B cell (primary cell): Measurements from ENCODE around the gene GBP7.

Experiments used
- CTCF ChIP-seq: fragments of 200-600 bp; IDR thresholded peaks from one replicate; pipeline ENCODE4 v1.8.0; 2022; ENCODE audit warnings: antibody characterized with exemption, mild to moderate bottlenecking
- EZH2 ChIP-seq: IDR thresholded peaks from 2 replicates; pipeline ENCODE4 v1.6.1; 2012; ENCODE audit warnings: borderline replicate concordance, low read depth, mild to moderate bottlenecking, moderate library complexity, low read length; ENCODE audit not compliant: insufficient read depth, poor library complexity, severe bottlenecking

DNA sequence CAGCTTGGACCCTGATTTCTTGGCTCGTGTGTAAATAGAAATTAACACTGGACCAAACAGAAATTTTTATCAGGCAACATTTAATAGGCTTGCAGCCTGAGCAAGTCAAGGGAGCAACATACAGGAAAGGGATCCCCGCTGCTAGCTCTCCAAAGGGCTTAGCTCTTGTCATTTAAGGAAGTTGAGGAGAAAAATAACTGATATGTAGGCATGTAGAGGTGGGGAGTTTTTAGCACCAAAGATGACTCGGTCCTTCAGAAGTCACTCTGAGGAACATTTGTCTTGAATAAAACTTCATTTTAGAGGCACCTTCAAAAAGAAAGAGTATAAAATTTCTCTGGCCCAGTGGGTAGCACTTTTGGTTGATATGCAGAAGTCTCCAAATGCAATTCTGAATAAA is 76.9 kb downstream of the GBP7 start:
- no peak for TF ChIP-seq CTCF
- no peak for TF ChIP-seq EZH2
